Erythroblast (primary cell): ENCODE measurements around the gene MPZL1.
"Not testable (repeated sequence)": the region's sequence is repeated elsewhere in the genome, so short reads cannot be mapped to it uniquely, and the experiment has no call there.

Source experiments
- DNase-seq, 2 experiments: peaks; one replicate each; lab custom pipeline; 2025; lab: John Stamatoyannopoulos, UW
- GATA1 ChIP-seq: IDR thresholded peaks from 2 replicates; pipeline ENCODE4 v1.6.1; 2011; ENCODE audit warnings: low read depth, mild to moderate bottlenecking, control low read depth, low read length, moderate library complexity
- POLR2A ChIP-seq: IDR thresholded peaks from 2 replicates; pipeline ENCODE4 v1.6.1; 2011; ENCODE audit warnings: mild to moderate bottlenecking, low read length

The MPZL1 gene

DNA sequence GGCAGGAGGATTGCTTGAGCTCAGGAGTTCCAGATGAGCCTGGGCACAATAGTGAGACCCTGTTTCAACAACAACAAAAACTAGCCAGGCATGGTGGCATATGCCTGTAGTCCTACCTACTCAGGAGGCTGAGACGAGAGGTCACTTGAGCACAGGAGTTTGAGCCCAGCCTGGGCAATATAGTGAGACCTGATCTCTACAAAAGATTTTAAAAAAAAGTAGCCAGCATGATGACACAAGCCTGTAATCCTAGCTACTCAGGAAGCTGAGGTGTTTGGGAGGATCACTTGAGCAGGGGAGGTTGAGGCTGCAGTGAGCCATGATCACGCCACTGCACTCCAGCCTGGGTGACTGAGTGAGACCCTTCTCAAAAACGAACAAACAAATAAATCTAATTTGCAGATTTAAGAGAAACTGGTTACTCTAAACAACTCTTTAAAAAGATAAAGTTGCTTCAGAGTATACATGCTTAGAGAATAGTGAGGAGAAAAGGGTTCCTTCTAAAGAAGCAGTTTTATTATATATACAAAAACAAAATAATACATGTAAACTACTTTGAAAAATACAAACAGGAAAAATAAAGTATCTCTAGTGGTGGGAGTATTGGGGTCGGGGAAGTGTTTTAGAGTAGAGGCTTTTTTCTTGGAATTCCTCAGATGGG, 103.8 kb downstream of the MPZL1 start:
- DNase-seq: peak; percentile 19 to 60
- TF ChIP-seq POLR2A (no peak), GATA1 (no peak)

DNA sequence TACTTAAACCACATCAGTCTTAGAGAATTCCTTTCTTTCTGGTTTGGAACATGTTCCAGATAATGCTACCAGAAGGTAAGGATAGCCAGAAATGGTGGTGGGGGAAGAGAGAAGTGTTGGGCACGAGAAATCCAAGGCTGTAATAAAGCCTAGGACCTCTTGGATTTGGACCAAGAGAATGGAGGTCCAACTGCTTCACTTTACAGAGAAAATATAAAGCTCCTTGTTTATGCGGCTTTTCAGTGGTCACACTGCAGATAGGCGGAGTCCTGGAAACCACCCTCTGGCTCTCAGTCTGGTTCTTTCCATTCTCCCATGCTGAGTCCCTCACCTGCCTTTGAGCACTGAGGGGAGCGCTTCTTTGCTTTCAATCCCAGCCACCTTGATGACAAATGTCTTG, 104.3 kb downstream of the MPZL1 start:
- no peak for DNase-seq
- TF ChIP-seq GATA1: no peak
- TF ChIP-seq POLR2A: no peak

DNA sequence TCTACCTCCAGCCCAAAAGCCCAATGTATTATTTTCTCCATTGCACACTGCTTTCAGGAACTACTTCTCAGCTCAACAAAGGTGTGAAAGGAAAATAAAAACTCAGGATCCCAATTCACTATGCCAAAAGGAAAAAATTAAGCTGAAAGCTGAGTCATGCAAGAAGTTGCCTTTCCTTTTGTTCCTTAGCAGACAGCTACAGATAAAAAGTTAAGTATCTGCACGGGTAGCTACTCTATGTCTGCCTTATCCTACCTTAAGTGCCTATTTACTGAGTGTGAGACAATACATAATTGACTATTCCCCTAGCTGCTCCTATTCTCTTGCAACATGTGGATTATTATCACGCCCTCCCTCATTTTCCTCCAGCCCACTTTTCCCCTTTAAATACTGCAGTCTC, 108.1 kb downstream of the MPZL1 start:
- peak; percentile 11 to 27 for DNase-seq
- TF ChIP-seq GATA1 (no peak), POLR2A (no peak)

DNA sequence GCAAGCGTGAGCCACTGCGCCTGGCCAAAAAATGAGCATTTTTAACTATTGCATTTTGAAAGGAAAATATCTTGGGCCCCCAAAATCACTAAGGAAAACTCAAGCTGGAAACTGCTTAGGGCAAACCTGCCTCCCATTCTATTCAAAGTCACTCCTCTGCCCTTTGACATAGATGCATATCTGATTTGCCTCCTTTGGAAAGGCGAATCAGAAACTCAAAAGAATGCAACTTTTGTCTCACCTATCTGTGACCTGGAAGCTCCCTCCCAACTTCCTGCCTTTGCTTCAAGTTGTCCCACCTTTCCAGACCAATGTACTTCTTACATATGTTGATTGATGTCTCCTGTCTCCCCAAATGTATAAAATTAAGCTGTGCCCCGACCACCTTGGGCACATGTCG, 108.9 kb downstream of the MPZL1 start:
- DNase-seq: not testable (repeated sequence)

DNA sequence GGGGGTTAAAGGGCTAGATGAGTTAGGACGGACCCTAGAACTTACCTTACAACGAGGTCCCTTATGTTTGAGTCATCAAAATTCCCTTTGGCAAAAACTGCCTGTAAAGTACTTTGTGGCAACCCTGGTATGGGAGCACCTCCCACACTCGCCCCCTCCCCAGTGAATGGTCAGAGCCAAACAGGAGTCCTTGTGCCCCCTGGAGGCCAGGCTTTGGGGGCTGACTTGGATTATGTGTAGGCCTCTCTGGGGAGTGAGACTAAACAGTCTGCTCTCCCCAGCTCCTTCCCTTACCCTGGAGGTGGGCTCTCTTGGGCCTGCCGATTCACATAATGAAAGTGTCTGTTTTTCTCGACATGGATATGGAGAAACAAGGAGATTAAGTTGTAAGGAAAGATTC, 110.9 kb downstream of the MPZL1 start:
- no peak for DNase-seq
- no peak for TF ChIP-seq POLR2A
- no peak for TF ChIP-seq GATA1

DNA sequence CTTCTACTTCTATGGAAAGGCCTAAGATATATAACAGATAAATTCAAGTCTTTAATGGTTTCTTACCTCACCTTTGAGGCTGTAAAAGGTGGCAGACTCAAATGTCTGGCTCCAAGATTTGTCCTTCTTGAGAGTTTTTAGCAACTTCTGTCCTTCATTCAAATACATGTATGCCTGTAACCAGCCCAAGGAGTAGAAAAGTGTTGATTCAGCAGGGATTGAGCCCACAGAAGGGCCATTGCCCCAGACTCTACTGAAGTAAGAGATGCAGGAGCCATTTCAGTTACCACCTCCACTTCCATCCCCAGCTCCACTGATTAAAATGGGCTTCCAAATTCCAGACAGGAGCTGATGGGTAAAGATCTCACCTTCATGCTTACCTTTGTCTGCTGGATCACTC, 112.1 kb downstream of the MPZL1 start:
- no peak for DNase-seq
- TF ChIP-seq POLR2A (no peak), GATA1 (no peak)

DNA sequence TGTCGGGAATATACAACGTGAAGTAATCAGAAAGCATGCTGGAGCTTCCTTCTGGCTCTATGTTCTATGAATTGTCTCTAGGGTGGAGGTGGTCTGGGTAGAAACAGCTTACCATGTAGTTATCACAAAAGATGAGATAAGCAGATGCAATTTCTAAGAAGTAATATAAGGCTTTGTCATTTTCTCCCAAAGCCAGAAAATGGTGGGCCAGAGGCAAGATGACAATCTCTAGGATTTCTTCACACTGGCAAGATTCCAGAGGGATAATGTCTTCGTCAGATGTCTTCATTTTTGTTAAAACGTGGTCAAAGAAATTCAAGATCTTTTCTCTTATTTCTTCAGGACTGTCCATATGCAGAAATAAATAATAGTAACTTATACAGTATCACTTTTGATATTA, 114.4 kb downstream of the MPZL1 start:
- TF ChIP-seq POLR2A (no peak), GATA1 (no peak)
- DNase-seq: peak; percentile 11 to 47

DNA sequence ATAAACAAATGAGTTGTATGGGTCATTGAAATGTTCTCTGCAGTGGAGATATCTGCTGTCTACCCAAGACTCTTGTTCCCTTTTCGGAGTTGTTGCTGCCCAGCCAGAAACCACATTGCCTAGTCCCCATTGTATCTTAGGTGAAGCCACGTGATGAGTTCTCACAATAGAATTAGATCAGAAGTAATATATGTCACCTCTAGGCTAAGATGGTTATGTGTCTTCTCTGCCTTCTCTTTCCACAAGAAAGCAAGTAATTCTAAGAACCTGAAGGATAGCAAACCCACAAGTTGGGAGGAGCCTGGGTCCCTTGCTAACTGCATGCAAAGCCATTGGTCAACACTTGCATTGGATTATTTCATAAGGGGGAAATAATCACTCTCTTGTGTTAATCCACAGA, 115.5 kb downstream of the MPZL1 start:
- peak in 1 of 2 experiments; percentile 9 for DNase-seq
- no peak for TF ChIP-seq GATA1
- no peak for TF ChIP-seq POLR2A

DNA sequence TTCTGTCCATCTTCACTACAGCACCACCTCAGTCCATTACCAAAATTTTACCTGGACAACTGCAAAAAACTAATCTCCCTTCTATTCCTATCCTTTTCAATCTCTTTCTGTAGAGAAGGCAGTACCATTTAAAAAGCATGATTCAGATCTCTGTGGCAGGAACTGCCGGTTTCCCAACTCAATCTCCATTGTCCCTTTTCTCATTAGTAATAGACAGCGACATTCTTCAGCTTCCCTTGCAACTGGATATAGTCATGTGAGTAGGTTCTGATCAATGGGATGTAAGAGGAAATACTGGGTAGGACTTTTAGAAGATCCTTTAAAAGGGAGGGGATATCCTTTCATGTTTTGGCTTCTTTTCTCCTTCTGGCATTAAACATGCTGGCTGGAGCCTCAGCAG, 117.2 kb downstream of the MPZL1 start:
- no peak for DNase-seq
- TF ChIP-seq GATA1 (no peak), POLR2A (no peak)
